Tibial nerve (tissue), 4 donors: ENCODE measurements around the gene MLLT1. TPM values are rescaled to one million over a fixed set of nuclear protein-coding genes. Genes with fewer than 3 reads are reported as not detected.

Experiments used
- DNase-seq, 2 donors: peaks; one replicate each; pipeline ENCODE4 v3.0.0-alpha.2; 2019; ENCODE audit warnings: low spot score in 2 of 2
- H3K27ac ChIP-seq, 4 donors: fragments of 200-600 bp; sonication (generic) in 3 of 4; one replicate each; pipeline ENCODE4 v1.5.1; 2017 to 2019; ENCODE audit warnings: mild to moderate bottlenecking in 1 of 4
- H3K27me3 ChIP-seq, 2 donors: fragments of 200-600 bp; sonication (generic) in 1 of 2; one replicate each; pipeline versions ENCODE4 v1.5.1 to v1.6.0; 2017 to 2019
- H3K36me3 ChIP-seq, 3 donors: fragments of 200-600 bp; sonication (generic); one replicate each; pipeline ENCODE4 v1.5.1; 2018 to 2019
- H3K4me1 ChIP-seq, 4 donors: fragments of 200-600 bp; sonication (generic) in 3 of 4; one replicate each; pipeline ENCODE4 v1.5.1; 2017 to 2019
- H3K4me3 ChIP-seq, 4 donors: fragments of 200-600 bp; sonication (generic) in 3 of 4; one replicate each; pipeline ENCODE4 v1.5.1; 2017 to 2019; ENCODE audit warnings: mild to moderate bottlenecking in 1 of 4, moderate library complexity in 1 of 4
- H3K9me3 ChIP-seq, 4 donors: fragments of 200-600 bp; sonication (generic) in 3 of 4; one replicate each; pipeline ENCODE4 v1.5.1; 2017 to 2019
- CTCF ChIP-seq, 5 experiments: fragments of 200-600 bp in 3 of 5; fragments of 450-650 bp in 2 of 5; sonication (generic) in 3 of 5; IDR thresholded peaks; one replicate each; pipeline ENCODE4 v1.5.1; 2016 to 2019; ENCODE audit warnings: antibody characterized with exemption in 5 of 5, mild to moderate bottlenecking in 3 of 5, moderate library complexity in 2 of 5
- EP300 ChIP-seq, 2 donors: sonication (generic); formaldehyde crosslinking; IDR thresholded peaks; one replicate each; pipeline ENCODE4 v1.6.1; 2017; ENCODE audit warnings: antibody characterized with exemption in 2 of 2, mild to moderate bottlenecking in 1 of 2
- POLR2A ChIP-seq, 2 donors: fragments of 450-650 bp; IDR thresholded peaks; one replicate each; pipeline ENCODE4 v1.6.1; 2017; ENCODE audit warnings: antibody characterized with exemption in 2 of 2, mild to moderate bottlenecking in 2 of 2, moderate library complexity in 2 of 2
- WGBS, 2 donors: methylation state at CpG; one replicate each; pipeline ENCODE4 v1.1.5; 2018; 5-methylcytosine and 5-hydroxymethylcytosine counted together
- total RNA-seq, 4 donors: library from RNA; depleted of rRNA; stranded (reverse); fragments of >200 nt; gene quantifications; one replicate each; pipeline ENCODE4 v1.1.0, GENCODE V29; 2016

The MLLT1 gene
- total RNA-seq, 4 donors from 2014 or later = 15.1 to 42.0 (median 19.9) TPM

- Histone ChIP-seq H3K36me3 (peaks cover 0 to 72% (median 0%) of the 10 kb centered on the region in 3 donors), H3K4me3 (no peak overlapping the region), H3K27me3 (no peaks in the 10 kb centered on the region), H3K27ac (peak overlapping the region; percentile 26 to 71 (median 66)), H3K4me1 (peaks cover 0 to 68% (median 38%) of the 10 kb centered on the region in 4 donors), H3K9me3 (no peaks in the 10 kb centered on the region)
- DNase-seq = peak; percentile 95 to 98
- whole genome bisulfite sequencing, 2 donors = 35 to 44% methylated on average over 12 to 16 of the region's 18 CpGs
- TF ChIP-seq POLR2A (IDR thresholded peaks at IDR 0.05) (no peak), CTCF (IDR thresholded peaks at IDR 0.05) (peak; percentile 96 to 99 (median 98)), EP300 (IDR thresholded peaks at IDR 0.05) (peak in 1 of 2 donors; percentile 72)
Measured at GRCh38 chr19:6218491-6219146, 61.2 kb downstream of the MLLT1 start.

GRCh38 chr19:6217752-6218334 lies 61.9 kb downstream of the MLLT1 start:
- Histone ChIP-seq H3K4me1 (peaks cover 0 to 60% (median 38%) of the 10 kb centered on the region in 4 donors), H3K4me3 (no peak overlapping the region), H3K36me3 (peaks cover 0 to 72% (median 0%) of the 10 kb centered on the region in 3 donors), H3K9me3 (no peaks in the 10 kb centered on the region), H3K27ac (peak overlapping the region; percentile 1 to 72 (median 66)), H3K27me3 (no peaks in the 10 kb centered on the region)
- no peak for DNase-seq
- WGBS, 2 donors = 42 to 57% methylated on average over 9 of the region's 17 CpGs
- no peak for TF ChIP-seq EP300 (IDR thresholded peaks at IDR 0.05)
- no peak for TF ChIP-seq CTCF (IDR thresholded peaks at IDR 0.05)
- no peak for TF ChIP-seq POLR2A (IDR thresholded peaks at IDR 0.05)

GRCh38 chr19:6216996-6217751 lies 62.6 kb downstream of the MLLT1 start:
- H3K4me3 ChIP-seq = no peak overlapping the region
- no peak for DNase-seq
- no peaks in the 10 kb centered on the region for H3K27me3 ChIP-seq
- no peaks in the 10 kb centered on the region for H3K9me3 ChIP-seq
- peaks cover 0 to 63% (median 38%) of the 10 kb centered on the region in 4 donors for H3K4me1 ChIP-seq
- WGBS, 2 donors = 28 to 38% methylated on average over 8 to 16 of the region's 21 CpGs
- TF ChIP-seq POLR2A (IDR thresholded peaks at IDR 0.05) = no peak
- no peak for TF ChIP-seq EP300 (IDR thresholded peaks at IDR 0.05)
- TF ChIP-seq CTCF (IDR thresholded peaks at IDR 0.05) = no peak
- peak overlapping the region in 3 of 4 donors; percentile 60 to 72 (median 71) for H3K27ac ChIP-seq
- H3K36me3 ChIP-seq = peaks cover 0 to 72% (median 0%) of the 10 kb centered on the region in 3 donors

GRCh38 chr19:6216236-6216995 lies 63.4 kb downstream of the MLLT1 start:
- peaks cover 0 to 72% (median 0%) of the 10 kb centered on the region in 3 donors for H3K36me3 ChIP-seq
- H3K27ac ChIP-seq = peak overlapping the region in 3 of 4 donors; percentile 60 to 72 (median 71)
- H3K9me3 ChIP-seq = no peaks in the 10 kb centered on the region
- no peak for DNase-seq
- 8 to 70% methylated on average over 2 to 26 of the region's 36 CpGs for WGBS, 2 donors
- H3K4me3 ChIP-seq = no peak overlapping the region
- peaks cover 0 to 57% (median 38%) of the 10 kb centered on the region in 4 donors for H3K4me1 ChIP-seq
- H3K27me3 ChIP-seq = no peaks in the 10 kb centered on the region
- TF ChIP-seq CTCF (IDR thresholded peaks at IDR 0.05) (no peak), EP300 (IDR thresholded peaks at IDR 0.05) (no peak), POLR2A (IDR thresholded peaks at IDR 0.05) (no peak)
